GM12878 (cell line): ENCODE data around the gene GALNT6.

ENCODE experiments used
- ATF7 ChIP-seq: fragments of 450-650 bp; IDR thresholded peaks from 2 replicates; pipeline ENCODE4 v1.6.1; 2016; ENCODE audit warnings: low read depth, mild to moderate bottlenecking
- CEBPB ChIP-seq, 2 experiments: fragments of 150-350 bp in 1 of 2; IDR thresholded peaks; 2 replicates each; pipeline ENCODE4 v1.6.1; 2012 to 2014; ENCODE audit warnings: low read depth in 2 of 2, low read length in 2 of 2, borderline replicate concordance in 1 of 2, inconsistent platforms in 1 of 2
- ESRRA ChIP-seq: IDR thresholded peaks from 2 replicates; pipeline ENCODE4 v1.6.1; 2012; ENCODE audit warnings: mild to moderate bottlenecking, low read length, improper control_type of control experiment
- SUZ12 ChIP-seq: fragments of 200-600 bp; sonication (generic); IDR thresholded peaks from one replicate; pipeline ENCODE4 v1.6.1; 2018; ENCODE audit warnings: antibody characterized with exemption, mild to moderate bottlenecking; ENCODE audit not compliant: unreplicated experiment
- TF ChIP-seq, protein P1 (sequence below), 3 experiments: IDR thresholded peaks in 2 of 3; conservative IDR thresholded peaks in 1 of 3; 2 replicates each; pipeline ENCODE4 v1.5.1; 2011; ENCODE audit warnings: low read depth in 3 of 3, low read length in 3 of 3, mild to moderate bottlenecking in 3 of 3, control low read depth in 2 of 3, moderate library complexity in 2 of 3, inconsistent platforms in 1 of 3, mixed read lengths in 1 of 3; ENCODE audit not compliant: control insufficient read depth in 2 of 3, insufficient read depth in 1 of 3; ENCODE audit errors: extremely low read depth in 1 of 3
- TF ChIP-seq, protein P2 (sequence below): IDR thresholded peaks from 2 replicates; pipeline ENCODE4 v1.6.1; 2012; ENCODE audit warnings: low read length, inconsistent platforms

DNA sequence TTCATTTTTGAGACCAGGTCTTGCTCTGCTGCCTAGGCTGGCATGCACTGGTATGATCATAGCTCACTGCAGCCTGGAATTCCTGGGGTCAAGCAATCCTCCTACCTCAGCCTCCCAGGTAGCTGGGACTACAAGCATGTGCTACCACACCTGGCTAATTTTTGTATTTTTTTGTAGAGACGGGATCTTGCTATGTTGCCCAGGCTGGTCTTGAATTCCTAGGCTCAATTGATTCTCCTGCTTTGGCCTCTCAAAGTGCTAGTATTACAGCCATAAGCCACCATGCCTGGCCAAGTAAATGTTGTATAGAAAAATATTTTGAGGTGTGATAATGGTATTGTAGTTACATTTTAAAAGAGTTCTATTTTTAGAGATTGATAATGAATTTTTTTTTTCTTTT lies 79.8 kb downstream of the GALNT6 start:
- TF ChIP-seq ATF7, result no peak
- TF ChIP-seq, protein P1, sequence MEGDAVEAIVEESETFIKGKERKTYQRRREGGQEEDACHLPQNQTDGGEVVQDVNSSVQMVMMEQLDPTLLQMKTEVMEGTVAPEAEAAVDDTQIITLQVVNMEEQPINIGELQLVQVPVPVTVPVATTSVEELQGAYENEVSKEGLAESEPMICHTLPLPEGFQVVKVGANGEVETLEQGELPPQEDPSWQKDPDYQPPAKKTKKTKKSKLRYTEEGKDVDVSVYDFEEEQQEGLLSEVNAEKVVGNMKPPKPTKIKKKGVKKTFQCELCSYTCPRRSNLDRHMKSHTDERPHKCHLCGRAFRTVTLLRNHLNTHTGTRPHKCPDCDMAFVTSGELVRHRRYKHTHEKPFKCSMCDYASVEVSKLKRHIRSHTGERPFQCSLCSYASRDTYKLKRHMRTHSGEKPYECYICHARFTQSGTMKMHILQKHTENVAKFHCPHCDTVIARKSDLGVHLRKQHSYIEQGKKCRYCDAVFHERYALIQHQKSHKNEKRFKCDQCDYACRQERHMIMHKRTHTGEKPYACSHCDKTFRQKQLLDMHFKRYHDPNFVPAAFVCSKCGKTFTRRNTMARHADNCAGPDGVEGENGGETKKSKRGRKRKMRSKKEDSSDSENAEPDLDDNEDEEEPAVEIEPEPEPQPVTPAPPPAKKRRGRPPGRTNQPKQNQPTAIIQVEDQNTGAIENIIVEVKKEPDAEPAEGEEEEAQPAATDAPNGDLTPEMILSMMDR (IDR thresholded peaks at IDR 0.05 in 2 of 3, conservative IDR thresholded peaks at IDR 0.05 in 1 of 3; ENCODE audit: control insufficient read depth in 2 of 3, extremely low read depth in 1 of 3, insufficient read depth in 1 of 3, low read depth in 3 of 3, low read length in 3 of 3), result no peak
- TF ChIP-seq CEBPB (IDR thresholded peaks at IDR 0.05; ENCODE audit: borderline replicate concordance in 1 of 2, low read depth in 2 of 2, low read length in 2 of 2), result no peak
- no peak for TF ChIP-seq ESRRA
- TF ChIP-seq SUZ12, result no peak
- TF ChIP-seq, protein P2, sequence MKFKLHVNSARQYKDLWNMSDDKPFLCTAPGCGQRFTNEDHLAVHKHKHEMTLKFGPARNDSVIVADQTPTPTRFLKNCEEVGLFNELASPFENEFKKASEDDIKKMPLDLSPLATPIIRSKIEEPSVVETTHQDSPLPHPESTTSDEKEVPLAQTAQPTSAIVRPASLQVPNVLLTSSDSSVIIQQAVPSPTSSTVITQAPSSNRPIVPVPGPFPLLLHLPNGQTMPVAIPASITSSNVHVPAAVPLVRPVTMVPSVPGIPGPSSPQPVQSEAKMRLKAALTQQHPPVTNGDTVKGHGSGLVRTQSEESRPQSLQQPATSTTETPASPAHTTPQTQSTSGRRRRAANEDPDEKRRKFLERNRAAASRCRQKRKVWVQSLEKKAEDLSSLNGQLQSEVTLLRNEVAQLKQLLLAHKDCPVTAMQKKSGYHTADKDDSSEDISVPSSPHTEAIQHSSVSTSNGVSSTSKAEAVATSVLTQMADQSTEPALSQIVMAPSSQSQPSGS, result no peak
